HepG2 (cell line): ENCODE results near the gene METRN. TPM values are rescaled to one million over a fixed set of nuclear protein-coding genes. Genes with fewer than 3 reads are reported as not detected.

Experiments used
- ATAC-seq: fragments of 200-7000 bp; cut with Tn5 transposase; 3 replicates; pipeline ENCODE4 v1.9.1; 2020; ENCODE audit warnings: mild to moderate bottlenecking, moderate library complexity
- BruUV-seq: library from RNA; stranded (reverse); fragments of 400-500 nt; replicated peaks from 2 replicates; lab custom pipeline; 2021; lab: Mats Ljungman, UMichigan
- CTCF ChIA-PET: fragments of 300-600 bp; formaldehyde crosslinking; extraction: SDS; loops from one replicate; lab custom pipeline; 2021; ENCODE audit warnings: low total read pairs, inconsistent platforms, low intra/inter-chr PET ratio; lab: Yijun Ruan, JAX
- POLR2A ChIA-PET: fragments of 350-600 bp; sonication (Branson Sonifier 250); formaldehyde crosslinking; loops from one replicate; lab custom pipeline; 2020; ENCODE audit warnings: antibody characterized with exemption, inconsistent platforms; lab: Yijun Ruan, JAX
- DNase-seq: peaks from one replicate; pipeline ENCODE4 v3.0.0-alpha.2; 2015; ENCODE audit warnings: low spot score
- FAIRE-seq: peaks from 3 replicates; lab custom pipeline; 2011; peaks lifted over from hg19 to GRCh38; lab: Jason Lieb, UNC
- H2AFZ ChIP-seq: one replicate; pipeline ENCODE4 v1.6.1; 2011; ENCODE audit warnings: low read length, inconsistent platforms
- H3K27ac ChIP-seq: fragments of 300-600 bp; 3 replicates; pipeline ENCODE4 v1.8.0; 2011; ENCODE audit warnings: mixed run types, mild to moderate bottlenecking, mixed read lengths, low read length, inconsistent platforms; ENCODE audit not compliant: insufficient read depth; ENCODE audit errors: extremely low read length
- H3K27me3 ChIP-seq, 2 experiments: fragments of 200-600 bp in 1 of 2; 2 replicates in 1 of 2; 3 replicates in 1 of 2; pipeline versions ENCODE4 v1.6.0 to v1.8.0; 2011; ENCODE audit warnings: low read length in 2 of 2, mild to moderate bottlenecking in 2 of 2, moderate library complexity in 2 of 2, inconsistent platforms in 1 of 2; ENCODE audit not compliant: insufficient read depth in 2 of 2, control insufficient read depth in 1 of 2
- H3K36me3 ChIP-seq, 2 experiments: fragments of 200-600 bp in 1 of 2; replicated peaks in 1 of 2; 2 replicates in 1 of 2; 3 replicates in 1 of 2; pipeline versions ENCODE4 v1.5.1 to v1.8.0; 2011; ENCODE audit warnings: low read length in 2 of 2, inconsistent platforms in 1 of 2; ENCODE audit not compliant: insufficient read depth in 2 of 2, control insufficient read depth in 1 of 2
- H3K4me1 ChIP-seq: 2 replicates; pipeline ENCODE4 v1.5.1; 2012; ENCODE audit warnings: low read length, inconsistent platforms; ENCODE audit not compliant: insufficient read depth
- H3K4me2 ChIP-seq: 2 replicates; pipeline ENCODE4 v1.6.0; 2011; ENCODE audit warnings: low read depth, low read length, inconsistent platforms
- H3K4me3 ChIP-seq, 3 experiments: fragments of 200-600 bp in 1 of 3; sonication (generic), shearing (Covaris generic) in 1 of 3; replicated peaks in 1 of 3; 2 replicates each; pipeline ENCODE4 v1.5.1; 2011 to 2016; ENCODE audit warnings: low read length in 3 of 3, inconsistent platforms in 2 of 3, low read depth in 2 of 3, mild to moderate bottlenecking in 2 of 3, control low read depth in 1 of 3, mixed read lengths in 1 of 3; ENCODE audit not compliant: insufficient read depth in 1 of 3
- H3K79me2 ChIP-seq: one replicate; pipeline ENCODE4 v1.6.1; 2011; ENCODE audit warnings: low read length, inconsistent platforms; ENCODE audit not compliant: insufficient read depth
- H3K9ac ChIP-seq: 2 replicates; pipeline ENCODE4 v1.6.0; 2011; ENCODE audit warnings: mild to moderate bottlenecking, low read depth, low read length, inconsistent platforms; ENCODE audit not compliant: insufficient read depth
- H3K9me3 ChIP-seq: 2 replicates; pipeline ENCODE4 v1.5.1; 2012; ENCODE audit warnings: mild to moderate bottlenecking, low read length
- H4K20me1 ChIP-seq: 2 replicates; pipeline ENCODE4 v1.6.0; 2011; ENCODE audit warnings: inconsistent platforms, mild to moderate bottlenecking, low read length, moderate library complexity; ENCODE audit not compliant: insufficient read depth
- AGO2 ChIP-seq: fragments of 200-400 bp; formaldehyde crosslinking; optimal IDR thresholded peaks from 2 replicates; pipeline ENCODE3; 2017; ENCODE audit warnings: mild to moderate bottlenecking, low read depth, low read length, moderate library complexity
- AKAP8 ChIP-seq: sonication (generic); formaldehyde crosslinking; IDR thresholded peaks from 2 replicates; pipeline ENCODE4 v1.5.1; 2020; ENCODE audit warnings: mild to moderate bottlenecking, missing genetic modification reagents
- BCL6 ChIP-seq: IDR thresholded peaks from 2 replicates; pipeline ENCODE4 v1.6.1; 2016; ENCODE audit warnings: missing genetic modification reagents, missing compliant biosample characterization
- ERF ChIP-seq: IDR thresholded peaks from 2 replicates; pipeline ENCODE4 v1.6.1; 2018; ENCODE audit warnings: missing biosample characterization, missing genetic modification reagents
- HNRNPL ChIP-seq: fragments of 200-400 bp; formaldehyde crosslinking; IDR thresholded peaks from 2 replicates; pipeline ENCODE4 v1.6.1; 2017; ENCODE audit warnings: mild to moderate bottlenecking, low read depth, low read length
- MAFF ChIP-seq: IDR thresholded peaks from 2 replicates; pipeline ENCODE4 v1.6.1; 2011; ENCODE audit warnings: low read depth, low read length, improper control_type of control experiment
- NRL ChIP-seq: sonication (generic); formaldehyde crosslinking; IDR thresholded peaks from 2 replicates; pipeline ENCODE4 v1.5.0; 2020; ENCODE audit warnings: missing genetic modification reagents, mild to moderate bottlenecking, moderate library complexity, borderline replicate concordance
- PCBP1 ChIP-seq: fragments of 200-400 bp; formaldehyde crosslinking; IDR thresholded peaks from 2 replicates; pipeline ENCODE4 v1.6.1; 2017; ENCODE audit warnings: mild to moderate bottlenecking, low read depth, low read length, borderline replicate concordance
- POLR2AphosphoS5 ChIP-seq: IDR thresholded peaks from 2 replicates; pipeline ENCODE4 v1.6.1; 2012; ENCODE audit warnings: low read depth, low read length
- TAF15 ChIP-seq: fragments of 200-400 bp; formaldehyde crosslinking; IDR thresholded peaks from one replicate; pipeline ENCODE4 v1.6.1; 2018; ENCODE audit warnings: mild to moderate bottlenecking, low read depth, low read length; ENCODE audit not compliant: poor library complexity, severe bottlenecking
- U2AF2 ChIP-seq: fragments of 200-400 bp; formaldehyde crosslinking; IDR thresholded peaks from 2 replicates; pipeline ENCODE4 v1.6.1; 2017; ENCODE audit warnings: low read depth, mild to moderate bottlenecking, low read length
- ZBTB38 ChIP-seq: sonication (generic); formaldehyde crosslinking; IDR thresholded peaks from 2 replicates; pipeline ENCODE4 v1.5.1; 2020; ENCODE audit warnings: mild to moderate bottlenecking, missing genetic modification reagents
- ZNF746 ChIP-seq: sonication (generic); formaldehyde crosslinking; IDR thresholded peaks from 2 replicates; pipeline ENCODE4 v1.8.0; 2022; ENCODE audit warnings: mild to moderate bottlenecking, missing genetic modification reagents
- ZNF772 ChIP-seq: sonication (generic); formaldehyde crosslinking; IDR thresholded peaks from 2 replicates; pipeline ENCODE4 v1.5.0; 2020; ENCODE audit warnings: mild to moderate bottlenecking, missing genetic modification reagents
- ZSCAN25 ChIP-seq: sonication (generic); formaldehyde crosslinking; IDR thresholded peaks from 2 replicates; pipeline ENCODE4 v1.8.0; 2022; ENCODE audit warnings: mild to moderate bottlenecking, missing genetic modification reagents
- WGBS: methylation state at CpG from one replicate; pipeline ENCODE4 v1.1.6; 2017; ENCODE audit warnings: low lambda C conversion rate; 5-methylcytosine and 5-hydroxymethylcytosine counted together
- in situ Hi-C: cut with HindIII; loops from 2 replicates; pipeline ENCODE4 v1.10.0; 2017; ENCODE audit warnings: low pct_unique_long_range_greater_than_20kb; ENCODE audit not compliant: extremely low pct_ligation_motif_present
- intact Hi-C: fragments of 100-400 bp; cut with micrococcal nuclease; formaldehyde crosslinking; loops from one replicate; pipeline ENCODE4 v1.10.0; 2022; ENCODE audit not compliant: unreplicated experiment
- polyA plus RNA-seq, 8 experiments: library from polyadenylated mRNA; depleted of rRNA in 3 of 8; stranded (reverse) in 7 of 8; unstranded in 1 of 8; fragments of >200 nt; fragmentation: Illumina TruSeq in 4 of 8; extraction: Trizol in 4 of 8; gene quantifications; 2 replicates each; pipeline versions ENCODE4 v1.2.1 to v1.2.3, GENCODE V29; 2011 to 2016; ENCODE audit warnings: low read depth in 4 of 8, missing spikeins in 1 of 8, mixed read lengths in 1 of 8; ENCODE audit not compliant: insufficient read depth in 1 of 8
- total RNA-seq, 5 experiments: library from RNA; depleted of rRNA; stranded (reverse); fragments of >200 nt; fragmentation: Illumina TruSeq; extraction: Trizol; gene quantifications; 2 replicates each; pipeline ENCODE4 v1.2.3, GENCODE V29; 2016; ENCODE audit warnings: low read depth in 1 of 5
- TF ChIP-seq, protein P1 (sequence below): sonication (generic); formaldehyde crosslinking; IDR thresholded peaks from 2 replicates; pipeline ENCODE4 v1.5.0; 2020; ENCODE audit warnings: mild to moderate bottlenecking, missing genetic modification reagents, borderline replicate concordance
- TF ChIP-seq, protein P2 (sequence below): sonication (generic); formaldehyde crosslinking; IDR thresholded peaks from 2 replicates; pipeline ENCODE4 v1.5.1; 2020; ENCODE audit warnings: mild to moderate bottlenecking, missing genetic modification reagents, moderate library complexity

METRN gene
- total and polyA plus RNA-seq, 2 of the 13 experiments (the other 11 are each of a cell fraction or from before 2014, with no cell fraction given), result 25.5 to 46.1 TPM

DNA sequence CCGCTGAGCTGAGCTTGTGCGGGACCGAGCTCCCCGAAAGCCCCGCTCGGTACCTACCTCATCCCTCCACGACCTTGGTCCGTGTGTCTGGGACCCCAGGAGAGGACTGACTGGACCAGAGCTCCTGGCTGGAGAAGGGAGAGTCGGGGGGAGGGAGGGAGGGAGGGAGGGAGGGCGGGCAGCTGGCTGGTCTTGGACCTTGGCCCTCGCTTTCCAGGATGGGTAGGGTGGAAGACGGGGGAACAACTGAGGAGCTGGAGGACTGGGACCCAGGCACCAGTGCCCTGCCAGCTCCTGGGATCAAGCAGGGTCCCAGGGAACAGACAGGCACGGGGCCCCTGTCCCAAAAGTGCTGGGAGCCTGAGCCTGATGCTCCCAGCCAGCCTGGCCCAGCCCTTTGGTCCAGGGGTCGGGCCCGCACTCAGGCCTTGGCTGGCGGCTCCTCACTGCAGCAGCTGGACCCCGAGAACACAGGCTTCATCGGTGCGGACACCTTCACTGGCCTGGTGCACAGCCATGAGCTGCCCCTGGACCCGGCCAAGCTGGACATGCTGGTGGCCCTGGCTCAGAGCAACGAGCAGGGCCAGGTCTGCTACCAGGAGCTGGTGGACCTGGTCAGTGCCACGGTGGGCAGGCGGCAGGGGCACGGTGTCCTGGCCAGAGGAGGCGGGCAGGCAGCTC lies 38.9 kb upstream of the METRN start (continued):
- TF ChIP-seq ZNF746 (CRISPR knock-in tag), result peak; percentile 85
- TF ChIP-seq NRL (CRISPR knock-in tag), result 0 out of 2 replicates have a peak, but pooled peaks have one; percentile 31
- TF ChIP-seq BCL6 (CRISPR knock-in tag), result peak; percentile 57
- 0 out of 2 replicates have a peak, but pooled peaks have one; percentile 24 for TF ChIP-seq POLR2AphosphoS5
- TF ChIP-seq PCBP1, result peak; percentile 65; the same call in 1 of the 2 replicates
- TF ChIP-seq ZNF772, result no peak; the same call in 1 of the 2 replicates
- 0 out of 2 replicates have a peak, but pooled peaks have one; percentile 29 for TF ChIP-seq ERF
- TF ChIP-seq, protein P1, sequence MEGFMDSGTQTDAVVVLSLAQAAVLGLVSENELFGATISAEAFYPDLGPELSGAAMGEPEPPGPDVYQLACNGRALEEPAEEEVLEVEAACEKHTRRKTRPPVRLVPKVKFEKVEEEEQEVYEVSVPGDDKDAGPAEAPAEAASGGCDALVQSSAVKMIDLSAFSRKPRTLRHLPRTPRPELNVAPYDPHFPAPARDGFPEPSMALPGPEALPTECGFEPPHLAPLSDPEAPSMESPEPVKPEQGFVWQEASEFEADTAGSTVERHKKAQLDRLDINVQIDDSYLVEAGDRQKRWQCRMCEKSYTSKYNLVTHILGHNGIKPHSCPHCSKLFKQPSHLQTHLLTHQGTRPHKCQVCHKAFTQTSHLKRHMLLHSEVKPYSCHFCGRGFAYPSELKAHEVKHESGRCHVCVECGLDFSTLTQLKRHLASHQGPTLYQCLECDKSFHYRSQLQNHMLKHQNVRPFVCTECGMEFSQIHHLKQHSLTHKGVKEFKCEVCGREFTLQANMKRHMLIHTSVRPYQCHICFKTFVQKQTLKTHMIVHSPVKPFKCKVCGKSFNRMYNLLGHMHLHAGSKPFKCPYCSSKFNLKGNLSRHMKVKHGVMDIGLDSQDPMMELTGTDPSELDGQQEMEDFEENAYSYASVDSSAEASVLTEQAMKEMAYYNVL (CRISPR knock-in tag), result peak; percentile 45; the same call in 1 of the 2 replicates

DNA sequence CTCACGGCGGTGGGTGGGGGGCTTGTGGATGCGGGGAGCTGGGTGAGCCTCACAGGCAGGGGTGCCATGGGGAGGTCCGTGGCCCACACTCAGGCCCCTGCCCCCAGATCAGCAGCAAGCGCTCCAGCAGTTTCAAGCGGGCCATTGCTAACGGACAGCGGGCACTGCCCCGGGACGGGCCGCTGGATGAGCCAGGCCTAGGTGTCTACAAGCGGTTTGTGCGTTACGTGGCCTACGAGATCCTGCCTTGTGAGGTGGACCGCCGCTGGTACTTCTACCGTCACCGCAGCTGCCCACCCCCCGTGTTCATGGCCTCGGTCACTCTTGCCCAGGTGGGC lies 38.4 kb upstream of the METRN start:
- ATAC-seq (no peak), DNase-seq (no peak), FAIRE-seq (no peak)
- Histone ChIP-seq H3K36me3 (peaks cover 12 to 22% of the 10 kb centered on the region in 2 experiments; a peak in 4 of 5 replicates), H3K79me2 (peaks cover 8% of the 10 kb centered on the region), H3K9ac (no peak overlapping the region), H3K27ac (peak overlapping the region; percentile 60), H3K4me2 (peak overlapping the region; percentile 87; the same call in 1 of the 2 replicates), H3K4me1 (peaks cover 41% of the 10 kb centered on the region), H3K9me3 (no peaks in the 10 kb centered on the region), H3K27me3 (no peaks in the 10 kb centered on the region; a peak in 1 of 5 replicates), H2AFZ (no peak overlapping the region), H4K20me1 (0 out of 2 replicates have a peak, but pooled peaks cover 3% of the 10 kb centered on the region), H3K4me3 (peak overlapping the region in 2 of 3 experiments; percentile 28 to 74; a peak in 2 of 6 replicates)
- intact Hi-C loops, result no loop called here
- 91% methylated on average over 4 of the region's 21 CpGs for WGBS
- CTCF ChIA-PET, result no interaction called here
- POLR2A ChIA-PET, result interaction anchor here (0.8 to 1.9 kb wide), 4 partner anchors 9 to 27 kb away, joined by 3 to 12 read pairs (median 6); partner anchors contain the start of genes RHOT2, WDR24 and WDR90
- BruUV-seq, result no TSS peak
- in situ Hi-C loops, result no loop called here
- TF ChIP-seq ZBTB38 (CRISPR knock-in tag) (peak; percentile 11; the same call in 1 of the 2 replicates), AKAP8 (CRISPR knock-in tag) (0 out of 2 replicates have a peak, but pooled peaks have one; percentile 58), ZSCAN25 (0 out of 2 replicates have a peak, but pooled peaks have one; percentile 6), AGO2 (peak; percentile 27), MAFF (no peak), HNRNPL (peak; percentile 68; the same call in 1 of the 2 replicates), U2AF2 (no peak), TAF15 (no peak)
- TF ChIP-seq, protein P2, sequence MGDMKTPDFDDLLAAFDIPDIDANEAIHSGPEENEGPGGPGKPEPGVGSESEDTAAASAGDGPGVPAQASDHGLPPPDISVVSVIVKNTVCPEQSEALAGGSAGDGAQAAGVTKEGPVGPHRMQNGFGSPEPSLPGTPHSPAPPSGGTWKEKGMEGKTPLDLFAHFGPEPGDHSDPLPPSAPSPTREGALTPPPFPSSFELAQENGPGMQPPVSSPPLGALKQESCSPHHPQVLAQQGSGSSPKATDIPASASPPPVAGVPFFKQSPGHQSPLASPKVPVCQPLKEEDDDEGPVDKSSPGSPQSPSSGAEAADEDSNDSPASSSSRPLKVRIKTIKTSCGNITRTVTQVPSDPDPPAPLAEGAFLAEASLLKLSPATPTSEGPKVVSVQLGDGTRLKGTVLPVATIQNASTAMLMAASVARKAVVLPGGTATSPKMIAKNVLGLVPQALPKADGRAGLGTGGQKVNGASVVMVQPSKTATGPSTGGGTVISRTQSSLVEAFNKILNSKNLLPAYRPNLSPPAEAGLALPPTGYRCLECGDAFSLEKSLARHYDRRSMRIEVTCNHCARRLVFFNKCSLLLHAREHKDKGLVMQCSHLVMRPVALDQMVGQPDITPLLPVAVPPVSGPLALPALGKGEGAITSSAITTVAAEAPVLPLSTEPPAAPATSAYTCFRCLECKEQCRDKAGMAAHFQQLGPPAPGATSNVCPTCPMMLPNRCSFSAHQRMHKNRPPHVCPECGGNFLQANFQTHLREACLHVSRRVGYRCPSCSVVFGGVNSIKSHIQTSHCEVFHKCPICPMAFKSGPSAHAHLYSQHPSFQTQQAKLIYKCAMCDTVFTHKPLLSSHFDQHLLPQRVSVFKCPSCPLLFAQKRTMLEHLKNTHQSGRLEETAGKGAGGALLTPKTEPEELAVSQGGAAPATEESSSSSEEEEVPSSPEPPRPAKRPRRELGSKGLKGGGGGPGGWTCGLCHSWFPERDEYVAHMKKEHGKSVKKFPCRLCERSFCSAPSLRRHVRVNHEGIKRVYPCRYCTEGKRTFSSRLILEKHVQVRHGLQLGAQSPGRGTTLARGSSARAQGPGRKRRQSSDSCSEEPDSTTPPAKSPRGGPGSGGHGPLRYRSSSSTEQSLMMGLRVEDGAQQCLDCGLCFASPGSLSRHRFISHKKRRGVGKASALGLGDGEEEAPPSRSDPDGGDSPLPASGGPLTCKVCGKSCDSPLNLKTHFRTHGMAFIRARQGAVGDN (CRISPR knock-in tag), result 0 out of 2 replicates have a peak, but pooled peaks have one; percentile 1
